Retinal pigment epithelial cell (primary cell): Measurements from ENCODE around the gene TRIP6.
A peak's percentile ranks its signal among the peaks of the same experiment; 100 is the strongest.

Experiments used
- DNase-seq: peaks from one replicate; pipeline ENCODE4 v3.0.0-alpha.2; 2010; ENCODE audit warnings: low read depth
- H3K4me3 ChIP-seq: 2 replicates; pipeline ENCODE4 v1.5.1; 2011; ENCODE audit warnings: mild to moderate bottlenecking, low read length, control low read depth, moderate library complexity
- TF ChIP-seq, protein P1 (sequence below): conservative IDR thresholded peaks from 2 replicates; pipeline ENCODE4 v1.5.1; 2011; ENCODE audit warnings: low read depth, low read length, control low read depth, inconsistent platforms

Gene TRIP6

GRCh38 chr7:100865372-100865911 lies 1.7 kb upstream of the TRIP6 start:
- DNase-seq: no peak
- TF ChIP-seq, protein P1, sequence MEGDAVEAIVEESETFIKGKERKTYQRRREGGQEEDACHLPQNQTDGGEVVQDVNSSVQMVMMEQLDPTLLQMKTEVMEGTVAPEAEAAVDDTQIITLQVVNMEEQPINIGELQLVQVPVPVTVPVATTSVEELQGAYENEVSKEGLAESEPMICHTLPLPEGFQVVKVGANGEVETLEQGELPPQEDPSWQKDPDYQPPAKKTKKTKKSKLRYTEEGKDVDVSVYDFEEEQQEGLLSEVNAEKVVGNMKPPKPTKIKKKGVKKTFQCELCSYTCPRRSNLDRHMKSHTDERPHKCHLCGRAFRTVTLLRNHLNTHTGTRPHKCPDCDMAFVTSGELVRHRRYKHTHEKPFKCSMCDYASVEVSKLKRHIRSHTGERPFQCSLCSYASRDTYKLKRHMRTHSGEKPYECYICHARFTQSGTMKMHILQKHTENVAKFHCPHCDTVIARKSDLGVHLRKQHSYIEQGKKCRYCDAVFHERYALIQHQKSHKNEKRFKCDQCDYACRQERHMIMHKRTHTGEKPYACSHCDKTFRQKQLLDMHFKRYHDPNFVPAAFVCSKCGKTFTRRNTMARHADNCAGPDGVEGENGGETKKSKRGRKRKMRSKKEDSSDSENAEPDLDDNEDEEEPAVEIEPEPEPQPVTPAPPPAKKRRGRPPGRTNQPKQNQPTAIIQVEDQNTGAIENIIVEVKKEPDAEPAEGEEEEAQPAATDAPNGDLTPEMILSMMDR: no peak

DNA sequence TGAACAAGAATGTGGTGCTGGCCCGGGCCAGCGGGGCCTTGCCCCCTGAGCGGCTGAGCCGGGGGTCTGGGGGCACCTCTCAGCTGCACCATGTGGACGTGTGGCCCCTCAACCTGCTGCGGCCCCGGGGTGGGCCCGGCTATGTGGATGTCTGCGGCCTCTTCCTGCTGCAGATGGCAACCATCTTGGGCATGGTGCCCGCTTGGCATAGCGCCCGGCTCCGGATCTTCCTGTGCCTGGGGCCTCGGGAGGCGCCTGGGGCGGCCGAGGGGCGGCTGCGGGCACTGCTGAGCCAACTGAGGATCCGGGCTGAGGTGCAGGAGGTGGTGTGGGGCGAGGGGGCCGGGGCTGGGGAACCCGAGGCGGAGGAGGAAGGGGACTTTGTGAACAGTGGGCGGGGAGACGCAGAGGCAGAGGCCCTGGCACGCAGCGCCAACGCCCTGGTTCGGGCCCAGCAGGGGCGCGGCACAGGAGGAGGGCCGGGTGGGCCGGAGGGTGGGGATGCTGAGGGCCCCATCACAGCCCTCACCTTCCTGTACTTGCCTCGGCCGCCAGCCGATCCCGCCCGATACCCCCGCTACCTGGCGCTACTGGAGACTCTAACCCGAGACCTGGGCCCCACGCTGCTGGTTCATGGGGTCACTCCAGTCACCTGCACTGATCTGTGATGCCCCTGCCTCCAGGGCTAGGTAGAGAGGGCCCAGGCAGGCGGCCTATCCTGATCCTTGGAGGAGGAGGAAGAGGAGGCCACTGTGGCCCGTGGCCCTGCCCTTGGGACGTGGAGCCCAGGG lies 1.1 kb upstream of the TRIP6 start:
- no peak overlapping the region for H3K4me3 ChIP-seq
- TF ChIP-seq, protein P1: no peak
- DNase-seq: no peak

More at GRCh38 chr7:100865372-100865911, 1.7 kb upstream of the TRIP6 start:
- H3K4me3 ChIP-seq: no peak overlapping the region

DNA sequence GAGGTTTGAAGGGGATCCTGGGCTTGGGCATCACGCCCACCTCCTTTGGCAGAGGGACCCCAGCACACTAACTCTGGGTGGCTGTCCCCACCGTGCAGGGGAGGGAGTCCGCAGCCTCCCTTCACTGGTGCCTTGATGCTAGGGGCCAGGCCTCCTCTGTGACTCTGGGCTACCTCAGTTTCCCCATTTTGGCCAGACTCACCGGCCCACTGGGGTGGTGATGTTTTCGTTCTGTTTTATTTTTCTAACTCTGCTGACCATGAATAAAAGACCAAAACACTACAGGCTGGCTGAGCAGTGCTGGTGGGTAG lies 503 bp upstream of the TRIP6 start:
- TF ChIP-seq, protein P1: no peak
- peak overlapping the region; percentile 92 for H3K4me3 ChIP-seq
- DNase-seq: no peak

GRCh38 chr7:100867776-100868485 lies 744 bp downstream of the TRIP6 start:
- H3K4me3 ChIP-seq: peak overlapping the region; percentile 92
- DNase-seq: no peak
- TF ChIP-seq, protein P1: no peak

DNA sequence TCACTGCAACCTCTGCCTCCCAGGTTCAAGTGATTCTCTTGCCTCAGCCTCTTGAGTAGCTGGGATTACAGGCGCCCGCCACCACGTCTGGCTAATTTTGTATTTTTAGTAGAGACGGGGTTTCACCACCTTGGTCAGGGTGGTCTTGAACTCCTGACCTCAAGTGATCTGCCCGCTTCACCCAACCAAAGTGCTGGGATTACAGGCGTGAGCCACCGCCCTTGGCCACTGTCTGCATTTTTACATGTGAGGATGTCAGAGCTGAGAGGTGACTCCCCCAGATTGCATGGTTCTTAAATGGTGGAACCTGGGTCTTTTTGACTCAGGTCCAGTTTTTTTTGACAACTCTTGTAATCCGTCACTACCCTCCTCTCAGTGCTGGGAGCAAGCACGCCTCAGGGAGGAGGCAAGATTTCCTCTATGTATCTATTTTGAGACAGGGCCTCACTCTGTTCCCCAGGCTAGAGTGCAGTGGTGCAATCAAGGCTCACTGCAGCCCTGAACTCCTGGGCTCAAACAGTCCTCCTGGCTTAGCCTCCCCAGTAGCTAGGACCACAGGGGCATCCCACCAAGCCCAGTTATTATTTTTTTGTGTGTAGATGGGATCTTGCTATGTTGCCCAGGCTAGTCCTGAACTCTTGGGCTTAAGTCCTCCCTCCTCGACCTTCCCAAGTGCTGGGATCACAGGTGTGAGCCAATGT lies 6.6 kb downstream of the TRIP6 start:
- DNase-seq: no peak
- TF ChIP-seq, protein P1: no peak
- peak overlapping the region; percentile 90 for H3K4me3 ChIP-seq

DNA sequence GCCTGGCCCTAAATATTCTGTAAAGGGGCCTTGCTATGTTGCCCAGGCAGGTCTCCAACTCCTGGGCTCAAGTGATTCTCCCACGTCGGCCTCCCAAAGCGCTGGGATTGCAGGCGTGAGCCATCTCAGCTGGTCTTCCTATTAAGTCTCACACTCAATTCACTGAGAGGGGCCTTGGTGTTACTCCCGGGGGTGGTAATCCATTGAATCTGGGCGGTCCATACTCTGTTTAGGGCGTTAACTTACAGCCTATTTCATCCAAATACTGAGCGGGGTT lies 7.1 kb downstream of the TRIP6 start:
- H3K4me3 ChIP-seq: peak overlapping the region; percentile 90
- DNase-seq: no peak
- TF ChIP-seq, protein P1: no peak
